GM12874 (cell line): Measurements from ENCODE around the gene DSN1.

Experiments used
- TF ChIP-seq, protein P1 (sequence below): IDR thresholded peaks from 2 replicates; pipeline ENCODE4 v1.5.1; 2011; ENCODE audit warnings: low read depth, mild to moderate bottlenecking, control low read depth, low read length, moderate library complexity; ENCODE audit not compliant: insufficient read depth

Gene DSN1

DNA sequence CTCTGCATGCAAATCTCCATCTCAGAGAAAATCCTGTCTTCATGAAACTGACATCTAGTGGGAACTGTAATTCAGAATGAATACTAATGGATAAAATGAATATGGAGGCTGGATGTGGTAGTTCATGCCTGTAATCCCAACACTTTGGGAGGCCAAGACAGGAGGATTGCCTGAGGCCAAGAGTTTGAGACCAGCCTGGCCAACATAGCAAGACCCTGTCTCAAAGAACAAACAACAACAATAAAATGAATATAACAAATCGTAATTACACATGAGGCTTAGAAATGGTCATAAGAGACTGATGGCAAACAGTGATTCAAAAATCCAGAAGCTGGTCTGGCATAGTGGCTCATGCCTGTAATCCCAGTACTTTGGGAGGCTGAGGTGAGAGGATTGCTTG, 44.6 kb upstream of the DSN1 start:
- TF ChIP-seq, protein P1, sequence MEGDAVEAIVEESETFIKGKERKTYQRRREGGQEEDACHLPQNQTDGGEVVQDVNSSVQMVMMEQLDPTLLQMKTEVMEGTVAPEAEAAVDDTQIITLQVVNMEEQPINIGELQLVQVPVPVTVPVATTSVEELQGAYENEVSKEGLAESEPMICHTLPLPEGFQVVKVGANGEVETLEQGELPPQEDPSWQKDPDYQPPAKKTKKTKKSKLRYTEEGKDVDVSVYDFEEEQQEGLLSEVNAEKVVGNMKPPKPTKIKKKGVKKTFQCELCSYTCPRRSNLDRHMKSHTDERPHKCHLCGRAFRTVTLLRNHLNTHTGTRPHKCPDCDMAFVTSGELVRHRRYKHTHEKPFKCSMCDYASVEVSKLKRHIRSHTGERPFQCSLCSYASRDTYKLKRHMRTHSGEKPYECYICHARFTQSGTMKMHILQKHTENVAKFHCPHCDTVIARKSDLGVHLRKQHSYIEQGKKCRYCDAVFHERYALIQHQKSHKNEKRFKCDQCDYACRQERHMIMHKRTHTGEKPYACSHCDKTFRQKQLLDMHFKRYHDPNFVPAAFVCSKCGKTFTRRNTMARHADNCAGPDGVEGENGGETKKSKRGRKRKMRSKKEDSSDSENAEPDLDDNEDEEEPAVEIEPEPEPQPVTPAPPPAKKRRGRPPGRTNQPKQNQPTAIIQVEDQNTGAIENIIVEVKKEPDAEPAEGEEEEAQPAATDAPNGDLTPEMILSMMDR, result no peak

DNA sequence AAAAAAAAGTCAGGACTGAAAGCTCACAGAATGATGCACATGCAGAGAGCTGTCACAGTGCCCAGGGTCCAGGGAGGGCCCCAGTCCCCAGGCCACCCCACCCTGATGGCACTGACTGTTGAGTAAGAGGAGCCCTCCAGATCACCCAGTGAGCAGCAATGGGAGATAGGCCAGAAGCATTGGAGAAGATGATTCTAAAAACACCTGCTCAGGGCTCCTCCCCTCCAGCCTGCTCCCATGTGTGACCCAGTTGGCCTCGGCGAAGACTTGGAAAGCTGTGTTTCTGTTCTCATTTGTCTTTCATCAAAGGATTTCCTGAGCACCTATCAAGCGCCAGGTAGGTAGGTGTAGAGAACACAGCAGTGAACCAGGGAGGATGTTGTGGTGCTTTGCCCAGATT, 43.9 kb upstream of the DSN1 start:
- TF ChIP-seq, protein P1, result no peak

DNA sequence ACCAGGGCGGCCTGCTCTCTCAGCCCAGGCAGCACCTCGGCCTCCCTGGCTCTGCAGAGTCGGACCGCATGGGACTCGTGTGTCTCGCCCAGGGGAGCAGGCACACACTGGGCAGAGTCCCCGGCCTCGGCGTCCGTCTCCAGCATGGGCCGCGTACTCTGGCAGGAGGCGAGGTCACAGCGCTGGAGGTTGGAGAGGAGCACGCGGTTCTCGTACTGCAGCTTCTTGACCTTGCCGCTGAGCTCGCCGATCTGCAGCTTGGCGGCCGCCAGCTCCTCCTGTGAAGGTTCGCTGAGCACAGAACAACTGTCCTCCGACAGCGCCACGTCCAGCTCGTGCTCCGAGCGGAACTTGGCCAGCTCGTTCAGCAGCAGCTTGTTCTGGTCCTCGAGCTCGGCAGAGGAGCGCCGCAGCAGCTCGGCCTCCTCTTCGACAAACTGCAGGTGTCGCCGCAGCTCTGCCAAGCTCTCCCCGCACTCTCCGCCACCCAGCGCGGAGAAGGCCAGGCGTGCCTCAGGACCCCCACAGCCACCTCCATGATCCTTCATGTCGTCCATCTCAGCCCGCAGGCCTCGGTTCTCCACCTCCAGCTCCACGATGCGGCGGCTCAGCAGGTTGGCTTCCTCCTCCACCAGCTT, 42.0 kb upstream of the DSN1 start:
- TF ChIP-seq, protein P1, result no peak

DNA sequence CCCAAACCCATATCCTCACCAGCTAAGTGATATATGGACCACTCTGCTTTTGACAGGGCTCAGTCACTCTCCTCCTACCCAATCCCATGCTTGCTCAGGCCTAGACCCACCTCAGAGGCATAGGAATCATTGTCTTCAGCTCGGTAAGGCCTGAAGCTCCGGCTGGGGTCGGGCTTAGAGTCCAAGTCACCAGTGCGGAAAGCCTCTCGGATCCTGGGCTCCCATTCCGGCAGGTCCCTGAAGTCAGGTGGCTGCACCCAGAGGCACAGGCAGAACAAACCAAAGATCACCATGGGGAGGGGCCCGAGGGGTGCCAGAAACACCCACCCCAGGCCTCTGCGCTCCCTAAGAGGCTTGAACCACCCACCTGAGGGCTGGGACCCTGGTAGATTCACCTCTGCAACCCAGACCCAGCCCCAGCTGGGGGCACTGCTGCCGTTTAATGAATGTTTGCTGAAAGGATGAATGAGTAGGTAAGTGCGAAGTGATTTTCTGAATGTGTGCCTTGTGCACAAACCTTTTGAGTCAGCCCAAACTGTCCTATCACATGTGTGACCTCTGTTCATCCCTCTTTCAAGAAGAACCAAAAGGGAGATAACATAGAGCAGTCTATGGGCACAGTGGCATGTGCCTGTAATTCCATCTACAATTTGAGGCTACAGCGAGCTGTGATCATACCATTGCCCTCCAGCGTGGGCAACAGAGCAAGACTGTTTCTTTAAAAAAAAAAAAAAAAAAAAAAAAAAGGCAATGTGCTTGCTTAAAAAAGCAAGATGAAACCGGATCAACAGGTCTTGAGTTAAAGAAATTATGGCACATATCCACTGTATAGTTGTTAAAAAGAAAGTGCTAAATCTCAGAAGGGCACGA, 39.3 kb upstream of the DSN1 start:
- TF ChIP-seq, protein P1, result no peak

DNA sequence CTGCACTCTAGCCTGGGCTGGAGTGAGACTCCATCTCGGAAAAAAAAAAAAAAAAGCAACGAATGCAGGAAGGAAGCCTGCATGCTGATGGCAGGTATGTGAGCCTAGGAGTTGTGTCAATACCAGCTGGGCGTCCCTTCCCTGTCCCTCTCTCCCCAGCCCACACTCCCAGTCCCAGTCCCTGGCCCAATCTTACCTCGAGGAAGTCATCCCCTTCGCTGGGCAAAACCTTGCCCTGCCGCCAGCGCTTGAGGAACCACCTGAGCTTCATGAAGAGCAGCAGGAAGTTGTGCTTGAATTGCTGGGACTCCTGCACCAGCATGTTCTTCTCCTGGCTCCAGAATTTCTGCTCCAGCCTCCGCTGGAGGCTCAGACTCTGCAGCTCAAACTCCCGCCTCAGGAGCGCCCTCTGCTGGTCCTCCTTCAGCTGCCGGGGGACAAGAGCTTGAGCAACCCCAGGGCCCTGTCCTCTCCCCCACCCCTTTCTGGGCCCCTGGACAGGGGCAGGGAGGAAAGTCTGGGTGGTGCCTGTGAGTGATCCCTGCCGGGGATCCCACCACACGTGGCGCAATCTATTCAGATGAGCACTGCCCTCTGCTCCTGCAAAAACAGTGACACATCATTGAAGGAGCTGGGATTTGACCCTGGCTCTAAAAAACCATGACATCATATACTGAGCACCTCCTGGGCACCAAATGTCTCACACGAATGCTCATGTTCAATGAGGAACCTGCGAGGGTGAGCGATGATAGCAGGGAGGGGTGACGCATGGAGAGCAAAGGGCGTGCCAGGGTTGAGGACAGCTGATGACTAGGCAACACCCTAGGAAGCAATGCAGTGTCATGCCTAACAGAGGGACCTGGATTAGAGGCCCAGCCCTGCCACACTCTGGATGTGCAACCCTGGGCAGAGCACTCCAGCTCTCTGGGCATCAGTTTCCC, 35.0 kb upstream of the DSN1 start:
- TF ChIP-seq, protein P1, result peak; percentile 95

DNA sequence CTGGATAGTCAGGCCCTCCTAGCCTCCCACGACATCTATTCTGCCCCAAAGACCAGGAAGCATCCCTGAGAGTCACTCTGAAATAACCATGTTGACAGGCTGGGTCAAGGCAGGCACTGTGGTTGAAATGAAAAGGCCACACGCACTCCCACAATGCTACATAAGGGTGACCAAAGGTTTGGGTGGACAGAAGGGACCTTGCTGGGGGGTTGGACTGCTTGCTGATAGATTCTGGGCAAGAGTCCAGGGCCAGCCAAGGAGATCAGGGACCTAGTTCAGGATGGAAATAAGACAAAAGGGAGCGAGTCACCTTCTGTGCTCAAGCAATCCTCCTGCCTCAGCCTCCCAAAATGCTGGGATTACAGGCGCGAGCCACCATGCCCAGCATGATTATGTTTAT, 32.5 kb upstream of the DSN1 start:
- TF ChIP-seq, protein P1, result no peak

DNA sequence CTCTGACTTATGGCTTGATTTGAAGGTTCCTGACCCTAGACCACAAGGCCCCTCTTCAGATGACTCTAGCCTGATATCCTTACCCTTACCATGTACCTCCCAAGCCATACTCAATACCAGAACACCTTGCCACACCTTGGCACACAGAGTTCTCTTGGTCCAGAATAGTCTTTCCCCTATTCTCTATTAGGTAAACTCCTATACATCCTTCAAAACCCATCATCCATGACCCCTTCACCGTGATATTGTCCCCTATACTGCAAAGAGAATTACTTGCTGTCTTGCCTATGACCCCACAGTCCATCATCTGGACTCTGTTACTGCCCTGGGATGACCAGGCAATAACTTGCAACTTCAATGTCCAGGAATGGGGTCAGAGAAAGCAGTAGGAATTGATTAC, 31.8 kb upstream of the DSN1 start:
- TF ChIP-seq, protein P1, result no peak
